Daoy (cell line): ENCODE data around the gene TACR2. TPM values are rescaled to one million over a fixed set of nuclear protein-coding genes. Genes with fewer than 3 reads are reported as not detected.

Experiments
- DNase-seq: peaks from one replicate; pipeline ENCODE4 v3.0.0-alpha.2; 2015; ENCODE audit warnings: low read depth
- total RNA-seq: library from RNA; depleted of rRNA; stranded (reverse); fragments of >200 nt; shearing (Covaris generic); gene quantifications from 2 replicates; pipeline ENCODE4 v1.2.3, GENCODE V29; 2014; rRNA removed

TACR2 gene
- total RNA-seq, 1 experiment from 2014 or later = not detected

DNA sequence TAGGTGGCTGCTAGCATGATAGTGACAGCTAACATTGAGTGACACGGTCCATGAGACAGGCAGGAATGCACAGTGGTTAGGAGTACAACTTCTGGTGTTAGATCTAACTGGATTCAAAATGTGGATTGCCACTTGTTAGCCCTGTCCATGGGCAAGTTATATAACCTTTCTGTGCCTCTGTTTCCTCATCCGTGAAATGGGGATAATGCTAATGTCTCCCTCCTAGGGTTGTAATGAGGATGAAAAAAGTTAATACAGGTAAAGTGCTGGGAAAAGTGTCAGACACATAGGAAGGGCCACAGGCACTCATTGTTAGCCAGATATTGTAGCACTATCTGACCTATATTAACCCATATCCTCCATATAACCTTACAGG lies 41.8 kb downstream of the TACR2 start:
- DNase-seq = no peak

DNA sequence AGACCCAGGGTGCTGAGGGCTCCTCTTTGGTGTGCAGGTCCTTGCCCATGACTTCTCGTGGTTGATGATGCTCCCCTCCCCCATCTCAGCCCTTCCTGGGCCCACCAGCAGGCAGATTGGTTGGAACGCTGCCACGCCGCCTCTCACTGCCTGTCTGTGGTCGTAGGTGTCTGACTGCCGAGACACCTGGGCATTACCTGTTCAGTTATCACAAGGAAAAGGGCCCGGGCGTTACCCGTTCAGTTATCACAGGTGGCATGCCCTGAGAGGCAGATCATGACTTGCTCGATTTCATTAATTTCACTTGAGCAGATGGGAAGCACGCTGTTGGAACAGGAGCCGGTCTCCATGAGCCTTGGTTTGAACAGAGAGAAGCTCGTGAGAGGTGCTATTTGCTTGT lies 42.5 kb downstream of the TACR2 start:
- no peak for DNase-seq

GRCh38 chr10:69372126-69372980 lies 44.4 kb downstream of the TACR2 start:
- DNase-seq = no peak

GRCh38 chr10:69367469-69367868 lies 49.2 kb downstream of the TACR2 start:
- DNase-seq = no peak

- no peak for DNase-seq
These were observed 50.0 kb downstream of the TACR2 start for GRCh38 chr10:69366738-69367137.

DNA sequence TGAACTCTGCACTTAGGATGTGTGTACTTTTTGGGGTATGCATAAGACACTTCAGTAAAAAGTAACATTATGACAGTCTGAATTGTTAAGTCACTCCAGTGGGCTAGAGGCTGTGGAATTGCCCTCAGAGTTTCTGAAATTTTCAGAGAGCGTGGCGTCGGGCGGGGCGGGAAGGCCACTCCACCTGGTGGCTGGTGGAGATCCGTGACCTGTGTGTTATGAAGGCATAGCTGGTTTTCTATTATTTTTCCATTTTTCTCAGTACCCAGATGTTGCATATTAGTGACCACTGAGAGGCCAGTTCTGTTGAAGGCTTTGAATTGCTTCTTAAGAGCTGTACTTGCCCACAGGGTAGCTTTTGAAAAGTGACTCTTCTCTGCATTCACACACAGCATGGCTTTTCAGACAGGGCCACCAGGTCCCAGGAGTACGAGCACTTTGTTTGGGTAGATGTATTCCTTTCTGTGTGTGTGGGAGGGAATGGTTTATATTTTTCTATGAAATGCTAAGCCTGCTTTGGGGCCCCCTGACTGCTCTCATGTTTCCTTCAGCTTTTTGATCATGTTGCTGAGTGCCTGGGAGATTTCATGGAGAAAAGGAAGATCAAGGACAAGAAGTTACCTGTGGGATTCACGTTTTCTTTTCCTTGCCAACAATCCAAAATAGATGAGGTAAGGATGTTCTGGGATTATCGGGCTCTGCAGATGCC lies 52.3 kb downstream of the TACR2 start:
- DNase-seq = no peak

- no peak for DNase-seq
These were observed 53.1 kb downstream of the TACR2 start for GRCh38 chr10:69363666-69364065.

GRCh38 chr10:69362471-69362954 lies 54.2 kb downstream of the TACR2 start:
- peak; percentile 74 for DNase-seq

GRCh38 chr10:69361303-69361614 lies 55.5 kb downstream of the TACR2 start:
- DNase-seq = no peak

DNA sequence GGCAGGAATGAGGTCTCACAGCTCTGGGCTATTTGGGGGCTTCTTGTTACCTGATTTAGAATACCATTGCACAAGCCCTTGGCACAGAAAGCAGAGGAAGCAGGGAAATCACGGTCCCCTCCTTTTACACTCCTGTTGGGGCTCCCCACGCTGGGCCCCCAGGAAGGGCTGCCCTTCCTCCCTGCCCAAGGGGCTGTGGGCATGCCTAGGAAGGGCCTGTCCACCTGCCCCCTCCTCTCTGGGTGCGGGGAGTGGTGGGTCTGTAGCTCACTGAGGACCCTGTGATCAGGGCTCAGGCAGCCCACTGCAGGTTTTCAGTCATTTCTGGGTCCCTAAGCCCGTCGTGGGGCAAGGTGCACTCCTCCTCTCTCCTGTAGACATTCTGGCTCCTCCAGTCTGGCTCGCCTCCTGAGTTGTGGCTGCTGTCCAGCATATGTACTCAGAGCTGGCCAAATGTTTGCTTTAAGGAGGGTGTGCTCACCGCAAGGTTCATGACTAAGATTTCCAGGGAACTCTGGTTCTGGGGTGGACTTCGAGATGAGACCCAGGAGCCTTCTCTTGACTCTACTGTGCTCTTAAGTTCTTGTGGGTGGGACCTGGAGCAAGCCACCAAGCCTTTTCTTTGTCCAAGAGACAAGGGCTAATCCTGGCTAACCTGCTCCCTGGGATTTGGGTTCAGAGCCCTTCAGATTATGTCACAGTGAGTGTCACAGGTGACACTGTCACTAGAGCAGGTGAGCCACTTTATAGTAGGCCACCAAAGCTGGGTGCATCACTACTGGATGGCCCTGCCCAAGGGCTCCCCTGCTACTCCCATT lies 56.0 kb downstream of the TACR2 start:
- DNase-seq = peak; percentile 78

DNA sequence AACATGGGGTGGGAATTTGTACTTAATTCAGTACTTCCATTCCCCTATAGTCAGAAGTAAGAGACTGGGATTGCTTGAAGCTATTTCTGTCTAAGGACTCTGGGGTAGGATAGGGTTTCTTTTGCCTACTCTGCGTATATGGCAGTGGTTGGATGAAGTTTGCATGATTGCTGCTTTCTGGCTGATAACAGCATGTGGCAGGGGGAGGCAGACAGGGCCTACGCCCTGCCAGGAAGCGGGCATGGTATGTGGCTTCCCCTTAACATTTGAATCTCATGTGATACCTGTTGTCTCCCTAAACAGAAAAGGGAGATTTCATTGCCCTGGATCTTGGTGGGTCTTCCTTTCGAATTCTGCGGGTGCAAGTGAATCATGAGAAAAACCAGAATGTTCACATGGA lies 57.1 kb downstream of the TACR2 start:
- DNase-seq = no peak

GRCh38 chr10:69359148-69359547 lies 57.6 kb downstream of the TACR2 start:
- no peak for DNase-seq

DNA sequence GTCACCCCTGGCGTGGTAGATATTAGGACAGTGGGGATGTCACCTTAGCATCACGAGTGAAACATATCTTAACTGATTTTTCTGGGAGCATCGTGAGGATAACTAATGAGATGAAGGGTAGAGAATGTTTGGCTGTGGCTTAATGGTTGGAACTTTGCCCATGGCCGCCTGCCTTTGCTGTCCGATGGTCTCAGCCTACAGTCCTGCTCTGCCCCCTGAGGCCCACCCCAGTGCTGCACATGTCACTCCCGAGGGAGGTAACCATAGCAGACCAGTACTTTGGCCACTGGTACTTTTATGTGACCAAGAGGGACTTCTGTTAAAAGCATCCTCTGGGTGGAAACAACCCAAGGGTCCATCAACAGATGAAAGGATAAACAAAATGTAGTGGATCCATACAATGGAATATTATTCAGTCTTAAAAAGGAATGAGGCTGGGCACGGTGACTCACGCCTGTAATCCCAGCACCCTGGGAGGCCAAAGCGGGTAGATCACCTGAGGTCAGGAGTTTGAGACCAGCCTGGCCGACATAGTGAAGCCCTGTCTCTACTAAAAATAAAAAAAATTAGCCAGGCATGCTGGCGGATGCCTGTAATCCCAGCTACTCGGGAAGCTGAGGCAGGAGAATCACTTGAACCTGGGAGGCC lies 58.4 kb downstream of the TACR2 start:
- no peak for DNase-seq

GRCh38 chr10:69356187-69356586 lies 60.5 kb downstream of the TACR2 start:
- DNase-seq = no peak

- no peak for DNase-seq
These were observed 62.6 kb downstream of the TACR2 start for GRCh38 chr10:69353977-69354635.

Other genes with a start within 250 kb of the TACR2 start
- 23.0 and 24.9 TPM in 2 replicates for gene SUPV3L1, start 236.7 kb downstream of the TACR2 start, total RNA-seq
- 0.69 and 0.89 TPM in 2 replicates for gene HKDC1, start 196.6 kb downstream of the TACR2 start, total RNA-seq
- 20.8 and 28.9 TPM in 2 replicates for gene HK1, start 138.4 kb downstream of the TACR2 start, total RNA-seq
- gene TSPAN15, start 34.5 kb upstream of the TACR2 start, total RNA-seq = 1.6 and 4.6 TPM in 2 replicates
- gene NEUROG3, start 156.5 kb upstream of the TACR2 start, total RNA-seq = not detected in 2 replicates
- gene FAM241B, start 213.3 kb upstream of the TACR2 start, total RNA-seq = 2.8 and 4.6 TPM in 2 replicates